SU-DHL-6 (cell line): ENCODE data around the gene MLKL.

Experiments
- H2AFZ ChIP-seq: fragments of 200-600 bp; sonication (generic); 2 replicates; pipeline ENCODE4 v1.6.1; 2014; ENCODE audit warnings: low read depth, mild to moderate bottlenecking, moderate library complexity, mixed read lengths, antibody characterized with exemption, low read length; ENCODE audit not compliant: severe bottlenecking
- H3F3A ChIP-seq: fragments of 200-600 bp; shearing (Covaris generic); 2 replicates; pipeline ENCODE4 v1.6.0; 2016; ENCODE audit warnings: antibody characterized with exemption, mild to moderate bottlenecking; ENCODE audit not compliant: insufficient read depth
- H3K27ac ChIP-seq: fragments of 200-600 bp; sonication (generic); 2 replicates; pipeline ENCODE4 v1.5.1; 2016; ENCODE audit warnings: low read depth, mild to moderate bottlenecking, low read length, moderate library complexity, mixed read lengths
- H3K27me3 ChIP-seq: fragments of 200-600 bp; sonication (generic), shearing (Covaris generic); 2 replicates; pipeline ENCODE4 v1.6.0; 2014; ENCODE audit warnings: mild to moderate bottlenecking, low read length
- H3K36me3 ChIP-seq: fragments of 200-600 bp; sonication (generic); 2 replicates; pipeline ENCODE4 v1.6.1; 2014; ENCODE audit warnings: mild to moderate bottlenecking, low read length, mixed read lengths
- H3K4me2 ChIP-seq: fragments of 300-600, 200-600 bp; shearing (Covaris generic), sonication (generic); 2 replicates; pipeline ENCODE4 v1.6.0; 2014; ENCODE audit warnings: low read length, low read depth, mild to moderate bottlenecking; ENCODE audit not compliant: poor library complexity, severe bottlenecking
- H3K4me3 ChIP-seq: fragments of 200-600 bp; sonication (generic); 2 replicates; pipeline ENCODE4 v1.5.1; 2014; ENCODE audit warnings: antibody characterized with exemption, low read length, mild to moderate bottlenecking, mixed read lengths; ENCODE audit not compliant: insufficient read depth, poor library complexity, severe bottlenecking
- H3K79me2 ChIP-seq: fragments of 200-600 bp; sonication (generic); 2 replicates; pipeline ENCODE4 v1.6.1; 2014; ENCODE audit warnings: mild to moderate bottlenecking, low read length, moderate library complexity; ENCODE audit not compliant: insufficient read depth
- H3K9ac ChIP-seq: fragments of 200-600 bp; sonication (generic); 2 replicates; pipeline ENCODE4 v1.7.0; 2014; ENCODE audit warnings: mild to moderate bottlenecking, low read length
- H3K9me2 ChIP-seq: fragments of 200-600 bp; sonication (generic); replicated peaks from 2 replicates; pipeline ENCODE4 v1.6.1; 2014; ENCODE audit warnings: low read length; ENCODE audit not compliant: insufficient read depth
- H3K9me3 ChIP-seq: fragments of 200-600 bp; sonication (generic); 2 replicates; pipeline ENCODE4 v1.6.1; 2014; ENCODE audit warnings: low read length, mixed read lengths; ENCODE audit not compliant: insufficient read depth
- H4K20me1 ChIP-seq: fragments of 200-600 bp; sonication (generic); 2 replicates; pipeline ENCODE4 v1.6.1; 2014; ENCODE audit warnings: low read depth, mild to moderate bottlenecking, antibody characterized with exemption, low read length, moderate library complexity, mixed read lengths
- CTCF ChIP-seq: fragments of 200-600 bp; sonication (generic); IDR thresholded peaks from one replicate; pipeline ENCODE4 v1.5.1; 2017; ENCODE audit warnings: antibody characterized with exemption, mild to moderate bottlenecking, low read length, moderate library complexity; ENCODE audit not compliant: insufficient read depth, poor library complexity, severe bottlenecking
- EZH2phosphoT487 ChIP-seq: fragments of 200-600 bp; sonication (generic), shearing (Covaris generic); conservative IDR thresholded peaks from 2 replicates; pipeline ENCODE4 v1.6.1; 2018; ENCODE audit warnings: mild to moderate bottlenecking, antibody characterized with exemption, low read length, moderate library complexity, mixed read lengths

MLKL gene

GRCh38 chr16:74691093-74691855, 9.4 kb downstream of the MLKL start:
- Histone ChIP-seq H3K79me2 (no peaks in the 10 kb centered on the region), H3K9me2 (no peaks in the 10 kb centered on the region), H4K20me1 (no peaks in the 10 kb centered on the region), H3K4me2 (no peak overlapping the region), H2AFZ (no peak overlapping the region), H3K36me3 (no peaks in the 10 kb centered on the region), H3K27me3 (no peaks in the 10 kb centered on the region), H3K4me3 (no peak overlapping the region), H3F3A (no peaks in the 10 kb centered on the region), H3K27ac (no peak overlapping the region), H3K9me3 (no peaks in the 10 kb centered on the region), H3K9ac (no peak overlapping the region)
- no peak for TF ChIP-seq EZH2phosphoT487
- no peak for TF ChIP-seq CTCF

GRCh38 chr16:74682556-74682955, 18.1 kb downstream of the MLKL start:
- H4K20me1 ChIP-seq = no peaks in the 10 kb centered on the region
- H3K9ac ChIP-seq = no peak overlapping the region
- no peak overlapping the region for H3K4me2 ChIP-seq
- no peak overlapping the region for H3K27ac ChIP-seq
- no peaks in the 10 kb centered on the region for H3K36me3 ChIP-seq
- H3K27me3 ChIP-seq = no peaks in the 10 kb centered on the region
- no peaks in the 10 kb centered on the region for H3F3A ChIP-seq
- H3K9me2 ChIP-seq = no peaks in the 10 kb centered on the region
- H2AFZ ChIP-seq = no peak overlapping the region
- no peaks in the 10 kb centered on the region for H3K79me2 ChIP-seq
- H3K9me3 ChIP-seq = no peaks in the 10 kb centered on the region
- H3K4me3 ChIP-seq = no peak overlapping the region
- TF ChIP-seq CTCF = no peak
- TF ChIP-seq EZH2phosphoT487 = no peak

GRCh38 chr16:74680681-74681080, 20.0 kb downstream of the MLKL start:
- TF ChIP-seq CTCF (no peak), EZH2phosphoT487 (no peak)
- Histone ChIP-seq H3K4me3 (no peak overlapping the region), H3K9me2 (no peaks in the 10 kb centered on the region), H3F3A (no peaks in the 10 kb centered on the region), H3K27ac (no peak overlapping the region), H3K9me3 (no peaks in the 10 kb centered on the region), H3K27me3 (no peaks in the 10 kb centered on the region), H3K36me3 (no peaks in the 10 kb centered on the region), H3K79me2 (no peaks in the 10 kb centered on the region), H3K4me2 (no peak overlapping the region), H2AFZ (no peak overlapping the region), H3K9ac (no peak overlapping the region), H4K20me1 (no peaks in the 10 kb centered on the region)
